Activated CD4-positive, alpha-beta T cell treated with anti-CD3 and anti-CD28 coated beads, Interleukin-2, Interleukin-4, amounts not matched to agents 100 ng/mL and 50 ng/mL, durations not matched to agents 16 hours and 8 hours (primary cell): ENCODE data around the gene FAM83G.
A peak's percentile ranks its signal among the peaks of the same experiment; 100 is the strongest.
"Not testable (repeated sequence)": the region's sequence is repeated elsewhere in the genome, so short reads cannot be mapped to it uniquely, and the experiment has no call there.

Source experiments
- DNase-seq: peaks from one replicate; pipeline ENCODE4 v3.0.0-alpha.2; 2020; ENCODE audit warnings: low spot score

FAM83G gene

GRCh38 chr17:19023209-19023999 lies 18.8 kb upstream of the FAM83G start:
- DNase-seq, result no peak

GRCh38 chr17:19022747-19023146 lies 18.2 kb upstream of the FAM83G start:
- DNase-seq, result no peak

- DNase-seq, result no peak
These were observed 17.6 kb upstream of the FAM83G start for GRCh38 chr17:19022128-19022527.

- DNase-seq, result peak; percentile 24
These were observed 17.1 kb upstream of the FAM83G start for GRCh38 chr17:19021622-19022083.

GRCh38 chr17:19021011-19021621 lies 16.6 kb upstream of the FAM83G start:
- DNase-seq, result not testable (repeated sequence)

- no peak for DNase-seq
These were observed 15.5 kb upstream of the FAM83G start for GRCh38 chr17:19020016-19020415.

- DNase-seq, result no peak
These were observed 14.7 kb upstream of the FAM83G start for GRCh38 chr17:19019041-19019941.

- no peak for DNase-seq
These were observed 14.0 kb upstream of the FAM83G start for GRCh38 chr17:19018600-19018950.

GRCh38 chr17:19017804-19018599 lies 13.4 kb upstream of the FAM83G start:
- DNase-seq, result no peak

- DNase-seq, result no peak
These were observed 12.8 kb upstream of the FAM83G start for GRCh38 chr17:19017401-19017800.

GRCh38 chr17:19016881-19017280 lies 12.3 kb upstream of the FAM83G start:
- no peak for DNase-seq

GRCh38 chr17:19016297-19016696 lies 11.7 kb upstream of the FAM83G start:
- DNase-seq, result no peak

- DNase-seq, result no peak
These were observed 10.9 kb upstream of the FAM83G start for GRCh38 chr17:19015428-19015827.

- no peak for DNase-seq
These were observed 10.2 kb upstream of the FAM83G start for GRCh38 chr17:19014628-19015215.

GRCh38 chr17:19013806-19014627 lies 9.5 kb upstream of the FAM83G start:
- no peak for DNase-seq

GRCh38 chr17:19013226-19013625 lies 8.7 kb upstream of the FAM83G start:
- DNase-seq, result no peak

GRCh38 chr17:19012171-19013080 lies 7.9 kb upstream of the FAM83G start:
- DNase-seq, result no peak

- no peak for DNase-seq
These were observed 7.0 kb upstream of the FAM83G start for GRCh38 chr17:19011581-19011980.

GRCh38 chr17:19010729-19011505 lies 6.4 kb upstream of the FAM83G start:
- DNase-seq, result no peak
